Measurements from ENCODE around the gene VWA8. TPM values are rescaled to one million over a fixed set of nuclear protein-coding genes. Genes with fewer than 3 reads are reported as not detected.

VWA8 gene
- total and polyA plus RNA-seq, 9 donors, result 4.5 to 25.1 (median 21.0) TPM

DNA sequence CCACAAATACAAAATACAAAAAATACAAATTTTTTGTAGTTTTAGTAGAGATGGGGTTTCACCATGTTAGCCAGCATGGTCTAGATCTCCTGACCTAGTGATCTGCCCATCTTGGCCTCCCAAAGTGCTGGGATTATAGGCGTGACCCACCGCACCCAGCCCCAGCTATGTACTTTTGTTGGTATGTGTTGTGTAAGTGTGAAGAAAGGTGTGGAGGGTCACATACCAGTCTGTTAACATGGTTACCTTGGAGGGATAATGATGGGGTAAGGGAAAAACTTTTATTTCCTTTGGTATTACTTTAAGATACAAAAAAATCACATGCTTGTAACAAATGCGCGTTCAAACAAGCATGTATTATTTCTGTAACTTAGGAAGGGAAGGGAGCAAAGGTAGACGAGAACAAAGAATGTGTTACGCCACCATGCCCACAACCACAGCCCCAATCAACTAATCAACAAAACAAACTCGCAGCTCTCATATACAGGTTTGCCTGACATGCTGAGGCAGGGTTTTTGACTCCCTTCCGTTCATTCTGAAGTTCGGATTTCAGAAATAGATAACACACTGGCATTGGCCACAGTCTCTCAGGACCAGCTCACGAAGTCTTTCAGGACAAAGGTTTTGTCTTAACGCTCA lies 13.5 kb upstream of the VWA8 start:
- intact Hi-C loops (cut with DNase I), result no loop called here
- H3K27ac ChIP-seq, result no peak overlapping the region
- WGBS, 3 donors, result 89 to 93% (median 91%) methylated on average over 11 of the region's 11 CpGs
- no peaks in the 10 kb centered on the region for H3K9me3 ChIP-seq
- no peaks in the 10 kb centered on the region for H3K4me1 ChIP-seq (ENCODE audit: insufficient read depth)
- TF ChIP-seq EP300 (IDR thresholded peaks at IDR 0.05) (no peak), POLR2A (IDR thresholded peaks at IDR 0.05) (no peak)
- TF ChIP-seq, protein P1, sequence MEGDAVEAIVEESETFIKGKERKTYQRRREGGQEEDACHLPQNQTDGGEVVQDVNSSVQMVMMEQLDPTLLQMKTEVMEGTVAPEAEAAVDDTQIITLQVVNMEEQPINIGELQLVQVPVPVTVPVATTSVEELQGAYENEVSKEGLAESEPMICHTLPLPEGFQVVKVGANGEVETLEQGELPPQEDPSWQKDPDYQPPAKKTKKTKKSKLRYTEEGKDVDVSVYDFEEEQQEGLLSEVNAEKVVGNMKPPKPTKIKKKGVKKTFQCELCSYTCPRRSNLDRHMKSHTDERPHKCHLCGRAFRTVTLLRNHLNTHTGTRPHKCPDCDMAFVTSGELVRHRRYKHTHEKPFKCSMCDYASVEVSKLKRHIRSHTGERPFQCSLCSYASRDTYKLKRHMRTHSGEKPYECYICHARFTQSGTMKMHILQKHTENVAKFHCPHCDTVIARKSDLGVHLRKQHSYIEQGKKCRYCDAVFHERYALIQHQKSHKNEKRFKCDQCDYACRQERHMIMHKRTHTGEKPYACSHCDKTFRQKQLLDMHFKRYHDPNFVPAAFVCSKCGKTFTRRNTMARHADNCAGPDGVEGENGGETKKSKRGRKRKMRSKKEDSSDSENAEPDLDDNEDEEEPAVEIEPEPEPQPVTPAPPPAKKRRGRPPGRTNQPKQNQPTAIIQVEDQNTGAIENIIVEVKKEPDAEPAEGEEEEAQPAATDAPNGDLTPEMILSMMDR (IDR thresholded peaks at IDR 0.05), result no peak
- H3K36me3 ChIP-seq, result no peaks in the 10 kb centered on the region
- H3K27me3 ChIP-seq, result no peaks in the 10 kb centered on the region
- no peak overlapping the region for H3K4me3 ChIP-seq
- DNase-seq, result no peak

GRCh38 chr13:41973247-41973741 lies 12.4 kb upstream of the VWA8 start:
- Histone ChIP-seq H3K4me3 (no peak overlapping the region), H3K4me1 (ENCODE audit: insufficient read depth) (no peaks in the 10 kb centered on the region), H3K9me3 (no peaks in the 10 kb centered on the region), H3K27me3 (no peaks in the 10 kb centered on the region), H3K36me3 (no peaks in the 10 kb centered on the region), H3K27ac (no peak overlapping the region)
- 51 to 60% (median 53%) methylated on average over 7 of the region's 7 CpGs for WGBS, 3 donors
- intact Hi-C loops (cut with DNase I), result no loop called here
- TF ChIP-seq EP300 (IDR thresholded peaks at IDR 0.05) (no peak), POLR2A (IDR thresholded peaks at IDR 0.05) (no peak)
- TF ChIP-seq, protein P1 (IDR thresholded peaks at IDR 0.05), result no peak
- DNase-seq, result no peak

DNA sequence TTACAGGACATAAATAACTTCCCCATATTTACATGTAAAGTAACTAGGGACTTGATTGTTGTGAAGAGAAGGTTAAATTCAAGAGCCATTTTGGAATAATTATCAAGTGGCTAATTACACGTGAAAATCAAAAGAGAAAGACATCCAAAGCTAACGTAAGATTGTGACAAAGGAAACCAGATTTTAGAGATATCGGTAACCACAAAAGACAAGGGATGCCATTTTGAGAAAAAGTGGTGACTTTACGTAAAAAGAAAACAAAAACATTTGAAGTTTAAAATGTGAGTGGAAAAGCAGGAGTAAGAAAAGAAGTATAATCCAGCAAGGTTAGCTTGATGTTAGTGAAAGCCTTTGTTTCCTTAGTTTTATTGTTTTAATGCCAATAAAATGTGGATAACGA lies 10.9 kb upstream of the VWA8 start:
- Histone ChIP-seq H3K27me3 (no peaks in the 10 kb centered on the region), H3K9me3 (no peaks in the 10 kb centered on the region), H3K4me1 (ENCODE audit: insufficient read depth) (no peaks in the 10 kb centered on the region), H3K27ac (no peak overlapping the region), H3K36me3 (no peaks in the 10 kb centered on the region), H3K4me3 (no peak overlapping the region)
- TF ChIP-seq EP300 (IDR thresholded peaks at IDR 0.05) (no peak), POLR2A (IDR thresholded peaks at IDR 0.05) (no peak)
- TF ChIP-seq, protein P1 (IDR thresholded peaks at IDR 0.05), result no peak
- WGBS, 3 donors, result 76 to 81% (median 78%) methylated on average over 5 of the region's 5 CpGs
- intact Hi-C loops (cut with DNase I), result loop anchor here in 1 of 4 donors (1.0 kb wide), 1 partner anchor 29 kb away; no protein-coding TSS in a partner anchor
- no peak for DNase-seq

GRCh38 chr13:41970918-41971317 lies 10.0 kb upstream of the VWA8 start:
- Histone ChIP-seq H3K4me1 (ENCODE audit: insufficient read depth) (no peaks in the 10 kb centered on the region), H3K4me3 (no peak overlapping the region), H3K9me3 (no peaks in the 10 kb centered on the region), H3K36me3 (no peaks in the 10 kb centered on the region), H3K27me3 (no peaks in the 10 kb centered on the region), H3K27ac (no peak overlapping the region)
- intact Hi-C loops (cut with DNase I), result loop anchor here in 1 of 4 donors (1.0 kb wide), 1 partner anchor 30 kb away; no protein-coding TSS in a partner anchor
- TF ChIP-seq EP300 (IDR thresholded peaks at IDR 0.05) (no peak), POLR2A (IDR thresholded peaks at IDR 0.05) (no peak)
- TF ChIP-seq, protein P1 (IDR thresholded peaks at IDR 0.05), result no peak
- DNase-seq, result no peak
- WGBS, 3 donors, result 83 to 85% (median 84%) methylated on average over 2 of the region's 2 CpGs
